ENCODE data around the gene SMIM15.

SMIM15 gene

GRCh38 chr5:61180886-61181285 is 18.6 kb upstream of the SMIM15 start:
- H3K27me3 ChIP-seq (ENCODE audit: insufficient read depth, poor library complexity, severe bottlenecking), result no peaks in the 10 kb centered on the region
- TF ChIP-seq GABPA (IDR thresholded peaks at IDR 0.05; ENCODE audit: low read depth) (no peak), POLR2AphosphoS5 (IDR thresholded peaks at IDR 0.05; ENCODE audit: low read depth) (no peak)
- DNase-seq (ENCODE audit: low read depth in 1 of 2, low spot score in 1 of 2), result no peak
- no peak overlapping the region for H3K27ac ChIP-seq (replicated peaks)
- H3K4me3 ChIP-seq (replicated peaks; ENCODE audit: insufficient read depth, low read length), result no peak overlapping the region

GRCh38 chr5:61178702-61179101 is 16.4 kb upstream of the SMIM15 start:
- H3K27ac ChIP-seq (replicated peaks), result no peak overlapping the region
- H3K4me3 ChIP-seq (replicated peaks; ENCODE audit: insufficient read depth, low read length), result no peak overlapping the region
- no peak for DNase-seq (ENCODE audit: low read depth in 1 of 2, low spot score in 1 of 2)
- TF ChIP-seq CTCF (IDR thresholded peaks at IDR 0.05; ENCODE audit: insufficient read depth, low read length) (no peak), POLR2AphosphoS5 (IDR thresholded peaks at IDR 0.05; ENCODE audit: low read depth) (no peak), REST (IDR thresholded peaks at IDR 0.05; ENCODE audit: insufficient replicate concordance, low read depth) (no peak), GABPA (IDR thresholded peaks at IDR 0.05; ENCODE audit: low read depth) (no peak), SPI1 (IDR thresholded peaks at IDR 0.05; ENCODE audit: borderline replicate concordance, low read depth) (no peak)
- H3K27me3 ChIP-seq (ENCODE audit: insufficient read depth, poor library complexity, severe bottlenecking), result no peaks in the 10 kb centered on the region

GRCh38 chr5:61177716-61178115 is 15.4 kb upstream of the SMIM15 start:
- H3K27ac ChIP-seq (replicated peaks), result no peak overlapping the region
- TF ChIP-seq POLR2AphosphoS5 (IDR thresholded peaks at IDR 0.05; ENCODE audit: low read depth) (no peak), CTCF (IDR thresholded peaks at IDR 0.05; ENCODE audit: insufficient read depth, low read length) (no peak)
- no peak overlapping the region for H3K4me3 ChIP-seq (replicated peaks; ENCODE audit: insufficient read depth, low read length)
- no peak for DNase-seq (ENCODE audit: low read depth in 1 of 2, low spot score in 1 of 2)
- H3K27me3 ChIP-seq (ENCODE audit: insufficient read depth, poor library complexity, severe bottlenecking), result no peaks in the 10 kb centered on the region

- Histone ChIP-seq H3K4me3 (replicated peaks; ENCODE audit: insufficient read depth, low read length) (no peak overlapping the region), H3K27me3 (ENCODE audit: insufficient read depth, poor library complexity, severe bottlenecking) (no peaks in the 10 kb centered on the region), H3K27ac (replicated peaks) (no peak overlapping the region)
- DNase-seq (ENCODE audit: low read depth in 1 of 2, low spot score in 1 of 2), result no peak
- TF ChIP-seq GABPA (IDR thresholded peaks at IDR 0.05; ENCODE audit: low read depth) (no peak), REST (IDR thresholded peaks at IDR 0.05; ENCODE audit: insufficient replicate concordance, low read depth) (no peak), CTCF (IDR thresholded peaks at IDR 0.05; ENCODE audit: insufficient read depth, low read length) (no peak), SPI1 (IDR thresholded peaks at IDR 0.05; ENCODE audit: borderline replicate concordance, low read depth) (no peak), POLR2AphosphoS5 (IDR thresholded peaks at IDR 0.05; ENCODE audit: low read depth) (no peak)
Measured at GRCh38 chr5:61177070-61177469, 14.8 kb upstream of the SMIM15 start.
